HEK293 (cell line): ENCODE measurements around the gene TTC4.

Experiments
- CTCF ChIA-PET: fragments of 350-600 bp; formaldehyde crosslinking; extraction: SDS; loops from one replicate; lab custom pipeline; 2021; ENCODE audit warnings: antibody characterized with exemption; lab: Yijun Ruan, JAX
- POLR2A ChIA-PET: fragments of 300-600 bp; formaldehyde crosslinking; extraction: SDS; loops from one replicate; lab custom pipeline; 2020; ENCODE audit warnings: antibody characterized with exemption, inconsistent platforms; lab: Yijun Ruan, JAX
- H3K27ac ChIP-seq: fragments of 200-500 bp; sonication (Bioruptor generic); 2 replicates; pipeline ENCODE4 v1.5.1; 2014; ENCODE audit warnings: low read depth, low read length, control low read depth, inconsistent platforms; ENCODE audit errors: extremely low read depth
- H3K36me3 ChIP-seq, 2 experiments: fragments of 200-500 bp in 1 of 2; sonication (Bioruptor generic) in 1 of 2; 1 replicate in 1 of 2; 2 replicates in 1 of 2; pipeline ENCODE4 v1.5.1; 2014 to 2017; ENCODE audit warnings: inconsistent platforms in 2 of 2, low read length in 2 of 2; ENCODE audit not compliant: control insufficient read depth in 2 of 2, insufficient read depth in 1 of 2
- H3K4me1 ChIP-seq: fragments of 200-500 bp; sonication (Bioruptor generic); 2 replicates; pipeline ENCODE4 v1.5.1; 2014; ENCODE audit warnings: mild to moderate bottlenecking, low read length, inconsistent platforms; ENCODE audit not compliant: control insufficient read depth, insufficient read depth
- H3K4me3 ChIP-seq: 2 replicates; pipeline ENCODE4 v1.5.1; 2011; ENCODE audit warnings: low read depth, mild to moderate bottlenecking, control low read depth, low read length, moderate library complexity
- H3K9me3 ChIP-seq: fragments of 200-500 bp; sonication (Bioruptor generic); 2 replicates; pipeline ENCODE4 v1.5.1; 2014; ENCODE audit warnings: low read depth, low read length, inconsistent platforms; ENCODE audit not compliant: control insufficient read depth, insufficient read depth
- BCL11A ChIP-seq: fragments of 450-650 bp; formaldehyde crosslinking; IDR thresholded peaks from 2 replicates; pipeline ENCODE4 v1.5.1; 2016; ENCODE audit warnings: low read depth, missing biosample characterization, missing genetic modification characterization
- PRDM1 ChIP-seq: fragments of 450-650 bp; formaldehyde crosslinking; IDR thresholded peaks from 2 replicates; pipeline ENCODE4; 2016; ENCODE audit warnings: missing biosample characterization, missing genetic modification characterization
- SETDB1 ChIP-seq: IDR thresholded peaks from one replicate; pipeline ENCODE4 v1.6.1; 2017; ENCODE audit warnings: mild to moderate bottlenecking, low read length, moderate library complexity, mixed read lengths; ENCODE audit not compliant: insufficient read length
- TCF7L2 ChIP-seq: IDR thresholded peaks from 2 replicates; pipeline ENCODE4 v1.6.1; 2011; ENCODE audit warnings: low read depth, mild to moderate bottlenecking, inconsistent platforms, low read length, moderate library complexity, borderline replicate concordance
- TRIM28 ChIP-seq: IDR thresholded peaks from 2 replicates; pipeline ENCODE4 v1.6.1; 2011; ENCODE audit warnings: low read length, control low read depth, borderline replicate concordance
- YY2 ChIP-seq: fragments of 450-650 bp; formaldehyde crosslinking; IDR thresholded peaks from 2 replicates; pipeline ENCODE4 v1.5.1; 2016; ENCODE audit warnings: missing biosample characterization, missing genetic modification characterization
- ZBTB17 ChIP-seq: fragments of 450-650 bp; formaldehyde crosslinking; IDR thresholded peaks from 2 replicates; pipeline ENCODE4 v1.5.1; 2016; ENCODE audit warnings: missing biosample characterization, missing genetic modification characterization
- ZFHX2 ChIP-seq: fragments of 450-650 bp; formaldehyde crosslinking; conservative IDR thresholded peaks from 2 replicates; pipeline ENCODE4 v1.5.1; 2016; ENCODE audit warnings: missing biosample characterization, missing genetic modification characterization
- ZNF114 ChIP-seq: fragments of 450-650 bp; formaldehyde crosslinking; IDR thresholded peaks from 2 replicates; pipeline ENCODE4 v1.5.0; 2017; ENCODE audit warnings: missing biosample characterization, missing genetic modification characterization
- ZNF175 ChIP-seq: fragments of 450-650 bp; formaldehyde crosslinking; IDR thresholded peaks from 2 replicates; pipeline ENCODE4 v1.5.1; 2016; ENCODE audit warnings: missing biosample characterization, missing genetic modification characterization
- ZNF2 ChIP-seq: fragments of 450-650 bp; formaldehyde crosslinking; IDR thresholded peaks from 2 replicates; pipeline ENCODE4 v1.5.1; 2016; ENCODE audit warnings: missing biosample characterization, missing genetic modification characterization
- ZNF211 ChIP-seq: fragments of 450-650 bp; formaldehyde crosslinking; IDR thresholded peaks from 2 replicates; pipeline ENCODE4 v1.5.1; 2016; ENCODE audit warnings: low read depth, missing biosample characterization, missing genetic modification characterization
- ZNF426 ChIP-seq: fragments of 450-650 bp; formaldehyde crosslinking; IDR thresholded peaks from 2 replicates; pipeline ENCODE4 v1.5.1; 2017; ENCODE audit warnings: missing biosample characterization, missing genetic modification characterization, mild to moderate bottlenecking, inconsistent platforms, moderate library complexity
- ZNF600 ChIP-seq: fragments of 450-650 bp; formaldehyde crosslinking; IDR thresholded peaks from 2 replicates; pipeline ENCODE4 v1.5.1; 2016; ENCODE audit warnings: missing biosample characterization, missing genetic modification characterization
- ZNF610 ChIP-seq: fragments of 450-650 bp; formaldehyde crosslinking; IDR thresholded peaks from 2 replicates; pipeline ENCODE4 v1.5.1; 2016; ENCODE audit warnings: missing biosample characterization, missing genetic modification characterization, borderline replicate concordance
- ZNF624 ChIP-seq: fragments of 450-650 bp; formaldehyde crosslinking; IDR thresholded peaks from 2 replicates; pipeline ENCODE4 v1.5.1; 2017; ENCODE audit warnings: missing biosample characterization, missing genetic modification characterization
- ZNF639 ChIP-seq: fragments of 450-650 bp; formaldehyde crosslinking; IDR thresholded peaks from 2 replicates; pipeline ENCODE4 v1.5.1; 2016; ENCODE audit warnings: missing biosample characterization, missing genetic modification characterization
- ZNF76 ChIP-seq: fragments of 450-650 bp; formaldehyde crosslinking; IDR thresholded peaks from 2 replicates; pipeline ENCODE4; 2016; ENCODE audit warnings: low read depth, missing biosample characterization, missing genetic modification characterization, borderline replicate concordance

TTC4 gene

GRCh38 chr1:54671985-54672608 lies 43.6 kb upstream of the TTC4 start (continued):
- 0 out of 2 replicates have a peak, but pooled peaks have one; percentile 34 for TF ChIP-seq ZNF2 (tag by site-specific recombination)
- TF ChIP-seq ZNF175 (tag by site-specific recombination): no peak
- no peak for TF ChIP-seq ZNF624

GRCh38 chr1:54678776-54679643 lies 36.7 kb upstream of the TTC4 start:
- TF ChIP-seq ZFHX2 (tag by site-specific recombination) (0 out of 2 replicates have a peak, but pooled peaks have one; percentile 23), ZBTB17 (tag by site-specific recombination) (no peak)
- H3K36me3 ChIP-seq: no peaks in the 10 kb centered on the region

GRCh38 chr1:54679706-54680105 lies 36.0 kb upstream of the TTC4 start:
- H3K27ac ChIP-seq: no peak overlapping the region
- no peaks in the 10 kb centered on the region for H3K9me3 ChIP-seq
- ChIA-PET CTCF (no interaction called here), POLR2A (no interaction called here)
- H3K4me3 ChIP-seq: no peak overlapping the region
- no peaks in the 10 kb centered on the region for H3K4me1 ChIP-seq
- H3K36me3 ChIP-seq: no peaks in the 10 kb centered on the region
- TF ChIP-seq ZNF211 (no peak), ZNF76 (tag by site-specific recombination) (no peak), ZNF2 (tag by site-specific recombination) (no peak), ZNF610 (tag by site-specific recombination) (no peak), SETDB1 (no peak), ZNF426 (no peak), BCL11A (tag by site-specific recombination) (no peak), ZNF600 (tag by site-specific recombination) (no peak), ZNF114 (tag by site-specific recombination) (no peak), ZNF639 (tag by site-specific recombination) (no peak), YY2 (tag by site-specific recombination) (no peak)

More at GRCh38 chr1:54678776-54679643, 36.7 kb upstream of the TTC4 start:
- no peaks in the 10 kb centered on the region for H3K4me1 ChIP-seq
- H3K27ac ChIP-seq: no peak overlapping the region
- H3K9me3 ChIP-seq: no peaks in the 10 kb centered on the region
- H3K4me3 ChIP-seq: no peak overlapping the region
- POLR2A ChIA-PET: no interaction called here
- CTCF ChIA-PET: no interaction called here

- no peak overlapping the region for H3K4me3 ChIP-seq
- no peak for TF ChIP-seq TCF7L2
- TF ChIP-seq PRDM1: no peak
- TF ChIP-seq ZNF211: no peak
- TF ChIP-seq TRIM28: no peak
- no peaks in the 10 kb centered on the region for H3K9me3 ChIP-seq
- no peaks in the 10 kb centered on the region for H3K4me1 ChIP-seq
- no peaks in the 10 kb centered on the region for H3K36me3 ChIP-seq
- H3K27ac ChIP-seq: no peak overlapping the region
- POLR2A ChIA-PET: no interaction called here
- CTCF ChIA-PET: no interaction called here
Measured at GRCh38 chr1:54680387-54680786, 35.3 kb upstream of the TTC4 start.
